ENCODE data around the gene DIAPH3. TPM values are rescaled to one million over a fixed set of nuclear protein-coding genes. Genes with fewer than 3 reads are reported as not detected.

DIAPH3 gene
- total and polyA plus RNA-seq, 2 of the 8 experiments (the other 6 are each of a cell fraction or from before 2014, with no cell fraction given): 8.0 to 30.8 TPM

- TF ChIP-seq NRF1 (IDR thresholded peaks at IDR 0.05; ENCODE audit: low read depth, low read length) (no peak), MAX (IDR thresholded peaks at IDR 0.05) (no peak), ATF3 (IDR thresholded peaks at IDR 0.05; ENCODE audit: insufficient read depth, low read depth, low read length) (no peak), CTCF (IDR thresholded peaks at IDR 0.05; ENCODE audit: control extremely low read depth in 1 of 3, insufficient read depth in 1 of 3, low read depth in 1 of 3, low read length in 3 of 3) (no peak), TAF1 (IDR thresholded peaks at IDR 0.05; ENCODE audit: low read depth, low read length) (no peak), CREB1 (IDR thresholded peaks at IDR 0.05) (no peak), CTBP2 (IDR thresholded peaks at IDR 0.05; ENCODE audit: borderline replicate concordance, insufficient read depth, insufficient read length, low read length) (no peak)
Measured at GRCh38 chr13:60210510-60211330, 47.0 kb upstream of the DIAPH3 start (continued).

All from H1 (cell line).